Measurements from ENCODE around the gene METTL27. TPM values are rescaled to one million over a fixed set of nuclear protein-coding genes. Genes with fewer than 3 reads are reported as not detected.
"Not testable (repeated sequence)": the region's sequence is repeated elsewhere in the genome, so short reads cannot be mapped to it uniquely, and the experiment has no call there.

Gene METTL27
- 1.9 TPM for total RNA-seq

GRCh38 chr7:73842067-73842976, at the start of gene METTL27:
METTL27 (minus strand) TSS chr7:73842516; CDS start chr7:73842140, 376 bp downstream.
- ATAC-seq, result peak; percentile 88

GRCh38 chr7:73891178-73891885, 49.0 kb upstream of the METTL27 start:
- ATAC-seq, result no peak

- no peak for ATAC-seq
Observed at GRCh38 chr7:73890555-73891147, 48.3 kb upstream of the METTL27 start.

- ATAC-seq, result no peak
Observed at GRCh38 chr7:73888959-73889358, 46.6 kb upstream of the METTL27 start.

- ATAC-seq, result no peak
Observed at GRCh38 chr7:73887762-73888161, 45.4 kb upstream of the METTL27 start.

- ATAC-seq, result no peak
Observed at GRCh38 chr7:73885975-73886798, 43.9 kb upstream of the METTL27 start.

- ATAC-seq, result no peak
Observed at GRCh38 chr7:73885433-73885974, 43.2 kb upstream of the METTL27 start.

- ATAC-seq, result not testable (repeated sequence)
Observed at GRCh38 chr7:73884867-73885422, 42.6 kb upstream of the METTL27 start.

GRCh38 chr7:73882047-73882402, 39.7 kb upstream of the METTL27 start:
- no peak for ATAC-seq

GRCh38 chr7:73881352-73882046, 39.2 kb upstream of the METTL27 start:
- ATAC-seq, result peak; percentile 29

GRCh38 chr7:73880755-73881328, 38.5 kb upstream of the METTL27 start:
- ATAC-seq, result no peak

GRCh38 chr7:73879977-73880681, 37.8 kb upstream of the METTL27 start:
- ATAC-seq, result peak; percentile 19

- ATAC-seq, result no peak
Observed at GRCh38 chr7:73876973-73877372, 34.7 kb upstream of the METTL27 start.

- no peak for ATAC-seq
Observed at GRCh38 chr7:73876361-73876760, 34.0 kb upstream of the METTL27 start.

- no peak for ATAC-seq
Observed at GRCh38 chr7:73872056-73872908, 30.0 kb upstream of the METTL27 start.

- ATAC-seq, result peak; percentile 5
Observed at GRCh38 chr7:73871163-73872011, 29.1 kb upstream of the METTL27 start.

- ATAC-seq, result no peak
Observed at GRCh38 chr7:73870041-73870492, 27.8 kb upstream of the METTL27 start.

Measured in esophagus mucosa (tissue), 1 donor.